Pancreas (tissue), 10 donors: Measurements from ENCODE around the gene PHACTR3. TPM values are rescaled to one million over a fixed set of nuclear protein-coding genes. Genes with fewer than 3 reads are reported as not detected.

Source experiments
- ATAC-seq, 4 donors: fragments of 200-7000 bp; cut with Tn5 transposase; one replicate each; pipeline versions ENCODE4 v1.8.0 to v1.9.1; 2020; ENCODE audit warnings: mild to moderate bottlenecking in 4 of 4, moderate library complexity in 4 of 4
- DNase-seq, 6 donors: peaks; one replicate each; pipeline ENCODE4 v3.0.0-alpha.2; 2020
- FAIRE-seq: peaks from 2 replicates; lab custom pipeline; 2012; peaks lifted over from hg19 to GRCh38; lab: Jason Lieb, UNC
- H3K27ac ChIP-seq, 4 donors: fragments of 200-600 bp; sonication (generic); 1 replicate in 3 of 4; 2 replicates in 1 of 4; pipeline versions ENCODE4 v1.5.0 to v1.8.0; 2020
- H3K27me3 ChIP-seq, 4 donors: fragments of 200-600 bp; one replicate each; pipeline ENCODE4 v1.8.0; 2021
- H3K36me3 ChIP-seq, 3 donors: fragments of 200-600 bp; sonication (generic) in 1 of 3; one replicate each; pipeline versions ENCODE4 v1.5.0 to v1.8.0; 2020 to 2021
- H3K4me1 ChIP-seq, 3 donors: fragments of 200-600 bp; one replicate each; pipeline ENCODE4 v1.8.0; 2021
- H3K4me3 ChIP-seq, 4 donors: fragments of 200-600 bp; sonication (generic) in 2 of 4; one replicate each; pipeline versions ENCODE4 v1.5.0 to v1.8.0; 2020 to 2021
- H3K9me3 ChIP-seq, 4 donors: fragments of 200-600 bp; one replicate each; pipeline ENCODE4 v1.8.0; 2021
- CTCF ChIP-seq, 4 donors: fragments of 200-600 bp; sonication (generic) in 3 of 4; IDR thresholded peaks; one replicate each; pipeline versions ENCODE4 v1.5.0 to v1.8.0; 2021; ENCODE audit warnings: antibody characterized with exemption in 4 of 4
- WGBS, 2 donors: extraction: QIAGEN DNeasy Blood & Tissue Kit; methylation state at CpG; one replicate each; pipeline ENCODE4 v1.1.7; 2013; 5-methylcytosine and 5-hydroxymethylcytosine counted together
- intact Hi-C, 3 donors: fragments of 100-400 bp; cut with DNase I; formaldehyde crosslinking; loops; one replicate each; pipeline versions ENCODE4 v1.11.1 to v1.14.2; 2022
- polyA plus RNA-seq, 2 donors: library from polyadenylated mRNA; stranded (reverse); fragments of 200-250 nt; gene quantifications; one replicate each; pipeline ENCODE4 v1.2.3, GENCODE V29; 2013
- total RNA-seq, 6 donors: library from RNA; stranded (reverse); fragmentation: NEBNext Ultra II Directional in 4 of 6; extraction: Animal tissue kit (Norgen Biotek cat#: 25700) in 4 of 6; gene quantifications; one replicate each; pipeline versions ENCODE4 v1.2.1 to v1.2.4, GENCODE V29; 2021 to 2023
- donor health status: healthy with polysubstance abuse.
- donor health status: DM: no; HTN: no; CAD: no; lungs with moderate emphysema.
- donor health status: DM: no; HTN: no; CAD: no.
- donor health status: control.
- donor health status: control.
- donor health status: Bipolar disorder and iron deficiency.
- donor health status: DM: yes; HTN: yes; CAD: no.
- donor health status: DM: no; HTN: no; CAD: no.
- donor health status: DM: no; HTN: no; CAD: no.
- donor health status: DM: yes; HTN: yes; CAD: no.

PHACTR3 gene
- total and polyA plus RNA-seq, 8 donors: 0.14 to 1.5 (median 0.35) TPM; not detected in 3

- FAIRE-seq: no peak
- no peaks in the 10 kb centered on the region for H3K36me3 ChIP-seq
- 16 to 26% methylated on average over 7 of the region's 7 CpGs for WGBS, 2 donors
- no peaks in the 10 kb centered on the region for H3K4me1 ChIP-seq
- intact Hi-C loops: no loop called here
- H3K27me3 ChIP-seq: peaks cover 0 to 5% (median 0%) of the 10 kb centered on the region in 4 donors
- no peak overlapping the region for H3K27ac ChIP-seq
- no peak overlapping the region for H3K4me3 ChIP-seq
- no peak for DNase-seq
- H3K9me3 ChIP-seq: no peaks in the 10 kb centered on the region
- peak in 2 of 4 donors; percentile 54 to 61 for ATAC-seq
- TF ChIP-seq CTCF (IDR thresholded peaks at IDR 0.05): peak; percentile 13 to 48 (median 30)
Measured at GRCh38 chr20:59560588-59561227, 43.6 kb upstream of the PHACTR3 start.

GRCh38 chr20:59561228-59561605 is 43.1 kb upstream of the PHACTR3 start:
- intact Hi-C loops: no loop called here
- DNase-seq: no peak
- no peak for TF ChIP-seq CTCF (IDR thresholded peaks at IDR 0.05)

DNA sequence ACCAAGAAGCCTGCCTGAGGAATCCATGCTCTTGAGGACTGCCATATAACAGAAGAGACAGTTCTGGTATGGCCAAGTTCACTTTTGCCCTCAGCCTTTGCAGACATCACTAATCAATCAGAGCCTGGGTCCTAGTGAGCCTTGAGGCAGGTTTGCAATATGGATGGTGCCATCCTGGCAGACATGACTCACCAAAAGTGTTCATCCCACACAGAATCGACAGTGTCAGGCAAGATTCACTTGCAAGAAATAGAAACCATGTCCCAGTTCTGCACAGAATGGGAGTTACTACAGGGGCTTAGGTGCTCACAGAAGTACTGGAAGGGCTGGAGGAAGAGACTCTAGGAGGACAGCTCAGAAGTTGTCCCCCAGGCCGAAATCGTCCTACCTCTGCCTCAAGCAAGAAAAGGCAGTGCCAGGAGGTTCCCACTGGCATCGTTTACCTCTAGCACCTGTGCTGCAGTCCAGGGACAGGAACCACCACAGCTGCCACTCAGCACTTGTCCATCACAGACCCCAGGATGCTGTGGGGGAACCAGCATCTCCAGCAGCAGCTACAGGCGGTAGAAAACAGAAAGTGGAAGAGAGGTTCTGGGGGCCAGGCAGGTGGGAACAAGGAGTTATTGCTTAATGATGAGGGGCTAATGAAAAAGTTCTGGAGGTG is 42.6 kb upstream of the PHACTR3 start:
- Histone ChIP-seq H3K9me3 (no peaks in the 10 kb centered on the region), H3K27ac (no peak overlapping the region), H3K4me1 (no peaks in the 10 kb centered on the region), H3K27me3 (peaks cover 0 to 5% (median 0%) of the 10 kb centered on the region in 4 donors), H3K4me3 (no peak overlapping the region), H3K36me3 (no peaks in the 10 kb centered on the region)
- FAIRE-seq (no peak), DNase-seq (no peak), ATAC-seq (no peak)
- 49 to 54% methylated on average over 5 of the region's 5 CpGs for WGBS, 2 donors
- TF ChIP-seq CTCF (IDR thresholded peaks at IDR 0.05): no peak
- intact Hi-C loops: no loop called here

More at GRCh38 chr20:59561228-59561605, 43.1 kb upstream of the PHACTR3 start:
- 46% methylated on average over 4 of the region's 4 CpGs for WGBS, 2 donors
- Histone ChIP-seq H3K4me1 (no peaks in the 10 kb centered on the region), H3K4me3 (no peak overlapping the region), H3K36me3 (no peaks in the 10 kb centered on the region), H3K9me3 (no peaks in the 10 kb centered on the region), H3K27me3 (peaks cover 0 to 5% (median 0%) of the 10 kb centered on the region in 4 donors), H3K27ac (no peak overlapping the region)
- FAIRE-seq: no peak
- ATAC-seq: no peak

- H3K27ac ChIP-seq: no peak overlapping the region
- no peak for TF ChIP-seq CTCF (IDR thresholded peaks at IDR 0.05)
- no peak overlapping the region for H3K4me3 ChIP-seq
- intact Hi-C loops: no loop called here
- ATAC-seq: no peak
- FAIRE-seq: no peak
- H3K4me1 ChIP-seq: no peaks in the 10 kb centered on the region
- no peaks in the 10 kb centered on the region for H3K36me3 ChIP-seq
- H3K27me3 ChIP-seq: peaks cover 0 to 5% (median 0%) of the 10 kb centered on the region in 4 donors
- H3K9me3 ChIP-seq: no peaks in the 10 kb centered on the region
- WGBS, 2 donors: 63 to 72% methylated on average over 12 of the region's 12 CpGs
- no peak for DNase-seq
Measured at GRCh38 chr20:59564171-59564570, 40.2 kb upstream of the PHACTR3 start.

DNA sequence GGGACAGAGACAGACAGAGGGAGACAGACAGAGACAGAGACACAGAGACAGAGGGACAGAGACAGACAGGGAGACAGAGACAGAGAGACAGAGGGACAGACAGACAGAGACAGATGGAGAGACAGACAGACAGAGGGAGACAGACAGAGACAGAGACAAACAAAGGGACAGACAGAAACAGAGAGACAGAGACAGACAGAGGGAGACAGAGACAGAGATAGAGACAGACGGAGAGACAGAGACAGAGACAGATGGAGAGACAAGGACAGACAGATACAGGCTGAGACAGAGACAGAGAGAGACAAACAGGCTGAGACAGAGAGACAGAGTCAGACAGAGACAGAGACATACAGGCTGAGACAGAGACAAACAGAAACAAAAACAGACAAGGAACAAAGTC is 39.4 kb upstream of the PHACTR3 start:
- Histone ChIP-seq H3K4me3 (no peak overlapping the region), H3K4me1 (no peaks in the 10 kb centered on the region), H3K27me3 (peaks cover 0 to 5% (median 0%) of the 10 kb centered on the region in 4 donors), H3K27ac (no peak overlapping the region), H3K36me3 (no peaks in the 10 kb centered on the region), H3K9me3 (no peaks in the 10 kb centered on the region)
- DNase-seq: no peak
- intact Hi-C loops: no loop called here
- no peak for TF ChIP-seq CTCF (IDR thresholded peaks at IDR 0.05)
- WGBS, 2 donors: 27 to 39% methylated on average over 1 of the region's 1 CpG
- no peak for FAIRE-seq
- ATAC-seq: no peak
